Smooth muscle cell (in vitro differentiated cells): ENCODE results near the gene TAF3. TPM values are rescaled to one million over a fixed set of nuclear protein-coding genes. Genes with fewer than 3 reads are reported as not detected.
"Not testable (repeated sequence)": the region's sequence is repeated elsewhere in the genome, so short reads cannot be mapped to it uniquely, and the experiment has no call there.

Experiments
- DNase-seq: peaks from one replicate; lab custom pipeline; 2025; ENCODE audit not compliant: unreplicated experiment; lab: John Stamatoyannopoulos, UW
- H2AFZ ChIP-seq: fragments of 200-600 bp; sonication (generic); 2 replicates; pipeline ENCODE4 v1.6.0; 2016; ENCODE audit warnings: antibody characterized with exemption, low read depth, mild to moderate bottlenecking
- H3F3A ChIP-seq: fragments of 200-600 bp; sonication (generic); 2 replicates; pipeline ENCODE4 v1.6.0; 2017; ENCODE audit warnings: antibody characterized with exemption, low read depth
- H3K27ac ChIP-seq: fragments of 200-600 bp; sonication (generic); 2 replicates; pipeline ENCODE4 v1.5.1; 2016; ENCODE audit warnings: low read depth, mild to moderate bottlenecking
- H3K27me3 ChIP-seq: fragments of 200-600 bp; sonication (generic); 2 replicates; pipeline ENCODE4 v1.6.1; 2016; ENCODE audit warnings: low read depth, mild to moderate bottlenecking
- H3K36me3 ChIP-seq: fragments of 200-600 bp; sonication (generic); 2 replicates; pipeline ENCODE4 v1.5.1; 2016; ENCODE audit warnings: low read depth
- H3K4me1 ChIP-seq: fragments of 200-600 bp; sonication (generic); 2 replicates; pipeline ENCODE4 v1.5.1; 2016; ENCODE audit warnings: low read depth
- H3K4me2 ChIP-seq: fragments of 200-600 bp; sonication (generic); 2 replicates; pipeline ENCODE4 v1.6.0; 2016; ENCODE audit warnings: mild to moderate bottlenecking
- H3K4me3 ChIP-seq: fragments of 200-600 bp; sonication (generic); 2 replicates; pipeline ENCODE4 v1.5.1; 2016; ENCODE audit warnings: mild to moderate bottlenecking
- H3K79me2 ChIP-seq: fragments of 200-600 bp; sonication (generic); 2 replicates; pipeline ENCODE4 v1.6.0; 2016; ENCODE audit warnings: low read depth, mild to moderate bottlenecking
- H3K9ac ChIP-seq: fragments of 200-600 bp; sonication (generic); 2 replicates; pipeline ENCODE4 v1.6.0; 2016; ENCODE audit warnings: low read depth
- H3K9me3 ChIP-seq: fragments of 200-600 bp; sonication (generic); replicated peaks from 2 replicates; pipeline ENCODE4 v1.5.1; 2016; ENCODE audit warnings: low read depth
- H4K20me1 ChIP-seq: fragments of 200-600 bp; sonication (generic); 2 replicates; pipeline ENCODE4 v1.6.0; 2016; ENCODE audit warnings: low read depth
- WGBS: methylation state at CpG from one replicate; pipeline ENCODE4 v1.1.7; 2016; ENCODE audit warnings: low lambda C conversion rate; 5-methylcytosine and 5-hydroxymethylcytosine counted together
- polyA plus RNA-seq: library from polyadenylated mRNA; unstranded; fragments of >200 nt; fragmentation: Nextera tagmentation; extraction: Ambion mirVana; gene quantifications from 2 replicates; pipeline ENCODE4 v1.2.1, GENCODE V29; 2016
- total RNA-seq: library from RNA; depleted of rRNA; stranded (reverse); fragments of >200 nt; gene quantifications from 2 replicates; pipeline ENCODE4 v1.2.3, GENCODE V29; 2014
- TF ChIP-seq, protein P1 (sequence below): fragments of 200-600 bp; sonication (generic); IDR thresholded peaks from 2 replicates; pipeline ENCODE4 v1.5.1; 2017; ENCODE audit warnings: borderline replicate concordance, mild to moderate bottlenecking, antibody characterized with exemption; ENCODE audit not compliant: insufficient read depth, poor library complexity, severe bottlenecking

TAF3 gene
- total and polyA plus RNA-seq, 2 experiments from 2014 or later: 3.7 to 7.0 TPM

DNA sequence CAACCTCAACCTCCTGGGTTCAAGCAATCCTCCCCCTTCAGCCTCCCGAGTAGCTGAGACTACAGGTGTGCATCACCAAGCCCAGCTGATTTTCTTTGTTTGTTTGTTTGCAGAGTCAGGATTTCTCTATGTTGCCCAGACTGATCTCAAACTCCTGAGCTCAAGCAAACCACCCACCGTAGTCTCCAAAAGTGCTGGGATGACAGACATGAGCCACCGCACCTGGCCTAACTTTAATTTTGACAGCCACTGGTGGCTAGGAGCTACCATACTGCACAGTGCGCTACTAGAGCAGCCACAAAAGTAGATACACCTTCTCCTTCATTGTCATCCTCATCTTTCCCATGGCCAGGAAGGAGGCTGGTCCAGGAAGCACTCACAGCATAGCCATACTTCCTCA, 205.0 kb downstream of the TAF3 start:
- H3K9ac ChIP-seq: no peak overlapping the region
- H3K27ac ChIP-seq: no peak overlapping the region
- H3K36me3 ChIP-seq: no peaks in the 10 kb centered on the region
- no peak overlapping the region for H2AFZ ChIP-seq
- H3K9me3 ChIP-seq: no peaks in the 10 kb centered on the region
- no peaks in the 10 kb centered on the region for H3F3A ChIP-seq
- no peak overlapping the region for H3K4me2 ChIP-seq
- H4K20me1 ChIP-seq: no peaks in the 10 kb centered on the region
- no peaks in the 10 kb centered on the region for H3K79me2 ChIP-seq
- TF ChIP-seq, protein P1, sequence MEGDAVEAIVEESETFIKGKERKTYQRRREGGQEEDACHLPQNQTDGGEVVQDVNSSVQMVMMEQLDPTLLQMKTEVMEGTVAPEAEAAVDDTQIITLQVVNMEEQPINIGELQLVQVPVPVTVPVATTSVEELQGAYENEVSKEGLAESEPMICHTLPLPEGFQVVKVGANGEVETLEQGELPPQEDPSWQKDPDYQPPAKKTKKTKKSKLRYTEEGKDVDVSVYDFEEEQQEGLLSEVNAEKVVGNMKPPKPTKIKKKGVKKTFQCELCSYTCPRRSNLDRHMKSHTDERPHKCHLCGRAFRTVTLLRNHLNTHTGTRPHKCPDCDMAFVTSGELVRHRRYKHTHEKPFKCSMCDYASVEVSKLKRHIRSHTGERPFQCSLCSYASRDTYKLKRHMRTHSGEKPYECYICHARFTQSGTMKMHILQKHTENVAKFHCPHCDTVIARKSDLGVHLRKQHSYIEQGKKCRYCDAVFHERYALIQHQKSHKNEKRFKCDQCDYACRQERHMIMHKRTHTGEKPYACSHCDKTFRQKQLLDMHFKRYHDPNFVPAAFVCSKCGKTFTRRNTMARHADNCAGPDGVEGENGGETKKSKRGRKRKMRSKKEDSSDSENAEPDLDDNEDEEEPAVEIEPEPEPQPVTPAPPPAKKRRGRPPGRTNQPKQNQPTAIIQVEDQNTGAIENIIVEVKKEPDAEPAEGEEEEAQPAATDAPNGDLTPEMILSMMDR: no peak
- DNase-seq: no peak
- peaks cover 21% of the 10 kb centered on the region for H3K27me3 ChIP-seq
- H3K4me1 ChIP-seq: no peaks in the 10 kb centered on the region
- no peak overlapping the region for H3K4me3 ChIP-seq
- 71% methylated on average over 4 of the region's 4 CpGs for WGBS

DNA sequence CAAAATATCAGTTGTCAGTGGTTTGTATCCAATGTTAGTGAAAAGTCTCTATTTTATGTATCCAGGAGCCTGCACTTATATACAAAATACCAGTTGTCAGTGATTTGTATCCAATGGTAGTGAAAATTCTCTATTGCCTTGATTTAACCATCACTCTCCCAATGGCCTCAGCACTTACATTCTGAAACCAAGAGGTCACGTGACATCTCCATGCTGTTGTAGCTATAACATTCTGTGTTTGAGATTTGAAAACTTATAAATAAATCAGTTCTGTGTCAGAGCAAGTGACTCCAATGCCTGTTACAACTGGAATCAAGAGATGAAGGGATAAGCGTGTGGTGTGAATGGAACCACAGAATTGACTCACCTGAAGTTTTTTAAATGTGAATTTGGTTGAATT, 205.5 kb downstream of the TAF3 start:
- Histone ChIP-seq H4K20me1 (no peaks in the 10 kb centered on the region), H3K9me3 (no peaks in the 10 kb centered on the region), H3K36me3 (no peaks in the 10 kb centered on the region), H3K27ac (no peak overlapping the region), H3K27me3 (peaks cover 21% of the 10 kb centered on the region), H3F3A (no peaks in the 10 kb centered on the region), H3K4me2 (no peak overlapping the region), H3K9ac (no peak overlapping the region), H3K79me2 (no peaks in the 10 kb centered on the region), H2AFZ (no peak overlapping the region), H3K4me3 (no peak overlapping the region), H3K4me1 (no peaks in the 10 kb centered on the region)
- TF ChIP-seq, protein P1: no peak
- WGBS: 88% methylated on average over 2 of the region's 2 CpGs
- no peak for DNase-seq

DNA sequence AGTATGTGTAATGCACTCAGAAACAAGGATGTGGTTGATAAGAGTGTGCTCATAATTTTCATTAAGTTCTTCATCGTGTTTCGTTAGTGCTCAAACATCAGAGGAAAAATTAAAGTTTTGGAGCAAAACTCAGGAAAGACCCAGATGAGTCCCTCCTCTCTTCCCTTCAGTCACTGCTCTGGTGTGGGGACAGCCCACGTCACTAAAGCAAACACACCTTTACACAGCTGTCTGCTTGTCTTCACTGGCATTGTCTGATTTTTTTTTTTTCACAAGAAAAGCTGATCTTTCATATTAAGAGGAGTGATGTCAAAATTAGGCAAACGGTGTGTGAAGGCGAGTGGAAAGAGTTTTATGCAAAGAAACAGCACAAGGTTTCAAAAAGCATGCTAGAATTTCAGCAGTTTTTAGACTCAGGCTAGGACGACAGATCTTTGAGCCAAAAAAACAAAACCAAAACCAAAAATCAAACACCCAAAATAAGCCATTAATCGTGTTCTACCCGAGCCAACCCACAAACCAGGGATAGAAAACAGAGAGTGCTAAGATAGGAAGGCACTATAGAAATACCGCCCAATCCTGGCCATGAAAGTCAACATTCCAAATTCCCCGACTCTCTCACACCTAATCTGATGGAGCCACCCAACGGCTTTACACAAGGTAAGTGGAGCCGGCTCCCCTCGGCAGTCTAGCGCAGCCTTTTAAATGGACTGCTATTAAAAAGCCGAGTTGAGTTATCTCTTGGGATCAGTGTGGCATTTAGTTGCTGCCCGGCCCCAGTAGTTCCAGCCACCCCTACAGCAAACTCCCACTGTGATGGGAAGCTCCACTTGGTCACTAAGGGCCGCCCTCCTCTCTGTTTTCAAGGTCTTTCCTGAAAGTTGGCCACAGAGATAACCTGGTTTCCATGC, 208.3 kb downstream of the TAF3 start:
- H3K36me3 ChIP-seq: no peaks in the 10 kb centered on the region
- no peaks in the 10 kb centered on the region for H3K79me2 ChIP-seq
- no peak for DNase-seq
- TF ChIP-seq, protein P1: no peak
- WGBS: 57% methylated on average over 17 of the region's 17 CpGs
- H3K4me2 ChIP-seq: no peak overlapping the region
- peaks cover 39% of the 10 kb centered on the region for H3K27me3 ChIP-seq
- no peak overlapping the region for H3K4me3 ChIP-seq
- no peak overlapping the region for H3K27ac ChIP-seq
- no peak overlapping the region for H2AFZ ChIP-seq
- H3F3A ChIP-seq: no peaks in the 10 kb centered on the region
- H3K9ac ChIP-seq: no peak overlapping the region
- H4K20me1 ChIP-seq: no peaks in the 10 kb centered on the region
- no peaks in the 10 kb centered on the region for H3K4me1 ChIP-seq
- H3K9me3 ChIP-seq: no peaks in the 10 kb centered on the region

DNA sequence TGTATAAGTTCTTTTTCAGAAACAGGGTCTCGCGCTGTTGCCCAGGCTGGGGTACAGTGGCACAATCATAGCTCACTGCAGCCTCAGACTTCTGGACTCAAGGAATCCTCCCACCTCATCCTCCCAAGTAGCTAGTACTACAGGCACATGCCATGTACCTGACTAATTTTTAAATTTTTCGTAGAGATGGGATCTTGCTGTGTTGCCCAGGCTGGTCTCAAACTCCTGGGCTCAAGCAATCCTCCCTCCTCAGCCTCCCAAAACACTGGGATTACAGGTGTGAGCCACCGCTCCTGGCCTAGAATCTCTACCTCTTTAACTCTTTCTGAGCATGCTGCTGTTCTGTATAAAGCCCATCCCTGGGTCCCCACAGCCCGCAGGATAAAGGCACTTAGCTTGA, 212.9 kb downstream of the TAF3 start:
- not testable (repeated sequence) for H3F3A ChIP-seq, H3K9ac ChIP-seq, DNase-seq, H3K79me2 ChIP-seq, H3K4me2 ChIP-seq, H3K36me3 ChIP-seq, H2AFZ ChIP-seq, H4K20me1 ChIP-seq, H3K9me3 ChIP-seq, H3K4me3 ChIP-seq, H3K27ac ChIP-seq
- 89% methylated on average over 5 of the region's 5 CpGs for WGBS
- Histone ChIP-seq H3K27me3 (peaks cover 74% of the 10 kb centered on the region), H3K4me1 (peaks cover 17% of the 10 kb centered on the region)
